Measurements from ENCODE around the gene GOLGA6B.
"Not testable (repeated sequence)": the region's sequence is repeated elsewhere in the genome, so short reads cannot be mapped to it uniquely, and the experiment has no call there.

Gene GOLGA6B

DNA sequence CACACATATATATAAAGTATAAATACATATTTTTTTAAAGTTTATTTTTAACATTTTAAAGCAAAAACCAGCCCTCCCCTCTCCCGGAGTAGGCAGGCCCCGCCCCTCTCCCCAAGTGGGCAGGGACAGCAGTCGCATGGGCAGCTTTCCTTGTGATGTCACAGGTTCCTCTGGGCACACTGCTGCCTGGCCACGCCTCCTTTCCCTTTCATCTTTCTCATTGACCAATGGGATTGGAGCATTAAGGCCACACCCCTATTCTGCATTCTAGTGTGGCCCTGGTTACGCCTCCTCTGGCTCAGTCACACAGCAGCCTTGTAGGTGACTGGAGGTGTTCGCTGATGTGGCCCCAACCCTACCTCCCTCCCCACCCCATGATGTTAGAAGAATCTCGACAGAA is at the start of gene GOLGA6B:
Gene GOLGA6B, plus strand, starts transcription at position 301 of the 400 bp plus-strand sequence. Its CDS starts 41 bp downstream, at position 342.
- not testable (repeated sequence) for DNase-seq

GRCh38 chr15:72604794-72605193 is 49.7 kb upstream of the GOLGA6B start:
- no peak for DNase-seq

- not testable (repeated sequence) for DNase-seq
Observed at GRCh38 chr15:72608084-72608483, 46.4 kb upstream of the GOLGA6B start.

GRCh38 chr15:72609862-72610261 is 44.6 kb upstream of the GOLGA6B start:
- DNase-seq: no peak

DNA sequence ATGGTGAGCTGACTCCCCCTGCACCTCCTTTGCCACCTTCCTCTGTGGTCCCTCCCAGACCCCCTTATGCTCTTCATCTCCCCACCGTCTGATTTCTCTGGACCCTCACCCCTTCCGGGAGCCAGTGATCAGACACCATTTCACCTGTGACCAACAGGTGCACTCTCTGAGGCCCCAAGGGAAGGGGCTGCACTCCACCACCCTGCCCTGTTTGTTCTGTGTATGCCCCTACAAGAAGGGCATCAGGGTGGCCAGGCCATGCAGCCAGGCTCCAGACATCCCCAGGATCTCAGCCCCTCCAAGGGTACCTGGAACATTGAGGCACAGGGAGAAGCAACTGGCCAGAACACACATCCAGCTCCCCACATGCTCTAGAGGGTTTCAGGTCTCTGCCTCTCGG is 42.2 kb upstream of the GOLGA6B start:
- DNase-seq: not testable (repeated sequence)

DNA sequence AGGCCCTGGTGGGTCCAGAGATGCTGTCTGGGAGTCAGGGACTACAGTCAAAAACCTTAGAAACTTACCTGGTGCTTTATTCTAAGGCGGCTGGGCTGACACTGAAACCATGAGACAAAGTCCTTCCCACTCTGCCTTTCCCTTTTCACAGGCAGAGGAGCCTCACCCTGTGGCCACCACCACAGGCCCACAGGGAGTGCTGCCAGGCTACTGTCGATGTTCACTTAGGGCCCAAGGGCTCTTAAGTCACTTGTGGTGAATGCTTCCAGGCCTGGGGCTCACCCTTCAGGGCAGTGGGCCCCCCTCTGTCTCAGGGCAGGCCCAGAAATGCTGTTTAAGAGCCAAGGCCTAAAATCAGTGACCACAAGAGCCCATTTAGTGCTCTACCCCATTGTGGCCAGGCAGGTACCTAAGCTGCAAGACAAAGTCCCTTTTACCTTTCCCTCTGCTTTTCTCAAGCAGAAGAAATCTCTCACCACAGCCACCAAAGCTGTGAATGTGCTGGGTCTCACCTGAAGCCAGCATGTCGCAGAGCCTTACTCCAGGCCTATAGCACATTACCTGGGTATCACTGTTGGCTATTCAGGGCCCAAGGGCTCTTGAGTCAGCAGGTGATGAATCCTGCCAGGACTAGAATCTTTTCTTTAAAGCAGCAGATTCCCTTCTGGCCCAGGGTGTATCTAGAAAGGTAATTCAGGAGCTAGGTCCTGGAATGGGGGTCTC is 39.5 kb upstream of the GOLGA6B start:
- no peak for DNase-seq

GRCh38 chr15:72615533-72616233 is 38.8 kb upstream of the GOLGA6B start:
- not testable (repeated sequence) for DNase-seq

DNA sequence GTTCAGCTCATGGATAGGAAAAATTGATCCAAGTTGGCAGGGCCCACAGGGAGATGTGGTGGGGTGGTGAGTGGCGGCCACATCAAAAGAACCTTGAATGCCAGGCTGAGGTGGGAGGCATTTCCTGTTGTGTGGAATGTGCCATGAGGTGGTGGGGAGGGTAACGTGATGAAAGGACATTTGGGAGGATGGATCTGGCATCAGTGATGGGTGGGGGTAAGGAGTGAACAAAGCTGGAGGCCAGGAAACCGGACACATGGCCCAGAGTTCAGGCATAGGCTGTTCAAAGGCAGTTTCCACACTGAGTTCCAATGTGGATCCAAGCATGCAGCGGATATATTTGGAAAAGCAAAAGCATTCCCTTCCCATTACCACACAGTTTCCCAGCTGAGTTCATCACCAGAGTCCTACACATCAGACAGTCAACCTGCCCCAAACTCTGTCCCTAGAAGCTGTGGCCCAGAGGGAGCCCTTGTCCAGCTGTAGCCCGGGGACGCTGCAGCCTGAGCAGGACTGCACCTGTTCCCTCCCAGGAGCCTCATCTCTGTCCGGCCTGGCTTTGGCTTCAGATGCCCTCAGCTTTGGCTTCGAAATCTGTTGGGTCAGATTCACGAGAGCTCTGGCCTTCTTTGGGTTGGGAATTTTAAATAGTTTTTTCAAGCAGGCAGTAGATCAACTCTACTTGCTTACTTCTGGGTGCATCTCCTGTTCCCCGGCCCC is 37.8 kb upstream of the GOLGA6B start:
- DNase-seq: no peak

DNA sequence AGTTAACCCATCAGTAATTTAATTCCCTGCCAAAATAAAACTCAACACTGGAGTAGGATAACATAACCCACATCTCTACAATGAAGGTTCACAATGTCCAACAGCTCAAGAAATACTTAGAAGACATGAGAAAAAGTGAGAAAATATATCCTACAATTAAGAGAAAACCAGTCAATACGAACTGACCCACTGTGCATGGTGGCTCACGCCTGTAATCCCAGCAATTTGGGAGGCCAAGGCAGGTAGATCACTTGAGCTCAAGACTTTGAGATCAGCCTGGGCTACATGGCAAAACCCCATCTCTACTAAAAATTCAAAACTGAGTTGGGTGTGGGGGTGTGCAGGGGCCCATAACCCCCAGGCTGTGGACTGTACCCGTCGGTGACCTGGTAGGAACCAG is 30.6 kb upstream of the GOLGA6B start:
- not testable (repeated sequence) for DNase-seq

DNA sequence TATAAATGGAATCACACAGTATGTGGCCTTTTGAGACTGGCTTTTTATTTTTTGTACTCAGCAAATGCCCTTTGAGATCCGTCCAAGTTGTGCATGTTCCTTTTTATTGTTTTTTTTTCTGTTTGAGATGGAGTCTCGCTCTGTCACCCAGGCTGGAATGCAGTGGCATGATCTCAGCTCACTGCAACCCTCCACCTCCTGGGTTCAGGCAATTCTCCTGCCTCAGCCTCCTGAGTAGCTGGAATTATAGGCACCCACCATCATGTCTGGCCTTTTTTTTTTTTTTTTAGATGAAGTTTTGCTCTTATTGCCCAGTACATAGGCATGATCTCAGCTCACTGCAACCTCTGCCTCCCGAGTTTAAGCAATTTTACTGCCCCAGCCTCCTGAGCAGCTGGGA is 28.3 kb upstream of the GOLGA6B start:
- not testable (repeated sequence) for DNase-seq

- not testable (repeated sequence) for DNase-seq
Observed at GRCh38 chr15:72628249-72629067, 26.0 kb upstream of the GOLGA6B start.

GRCh38 chr15:72629068-72629570 is 25.4 kb upstream of the GOLGA6B start:
- DNase-seq: not testable (repeated sequence)

GRCh38 chr15:72636519-72637282 is 17.8 kb upstream of the GOLGA6B start:
- DNase-seq: not testable (repeated sequence)

GRCh38 chr15:72639759-72640483 is 14.6 kb upstream of the GOLGA6B start:
- DNase-seq: not testable (repeated sequence)

DNA sequence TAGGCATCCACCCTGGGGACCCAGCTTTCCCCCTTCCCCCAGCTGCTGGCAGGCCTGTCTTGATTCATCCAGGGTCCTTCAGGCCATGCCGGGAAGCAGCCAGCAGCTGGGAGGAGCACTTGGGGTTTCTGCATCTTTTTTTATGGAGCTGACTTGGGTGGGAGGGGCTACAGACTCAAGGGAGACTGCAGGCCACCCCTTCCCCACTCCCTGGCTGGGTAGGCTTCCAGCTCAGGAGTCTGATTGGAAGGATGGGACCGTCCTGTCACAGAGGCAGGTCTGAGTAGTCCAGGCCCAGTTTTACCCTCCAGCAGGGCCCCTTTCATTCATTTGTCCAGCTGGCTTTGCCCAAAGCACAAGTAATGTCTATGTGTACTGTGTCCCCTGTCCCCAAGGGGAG is 12.2 kb upstream of the GOLGA6B start:
- not testable (repeated sequence) for DNase-seq

DNA sequence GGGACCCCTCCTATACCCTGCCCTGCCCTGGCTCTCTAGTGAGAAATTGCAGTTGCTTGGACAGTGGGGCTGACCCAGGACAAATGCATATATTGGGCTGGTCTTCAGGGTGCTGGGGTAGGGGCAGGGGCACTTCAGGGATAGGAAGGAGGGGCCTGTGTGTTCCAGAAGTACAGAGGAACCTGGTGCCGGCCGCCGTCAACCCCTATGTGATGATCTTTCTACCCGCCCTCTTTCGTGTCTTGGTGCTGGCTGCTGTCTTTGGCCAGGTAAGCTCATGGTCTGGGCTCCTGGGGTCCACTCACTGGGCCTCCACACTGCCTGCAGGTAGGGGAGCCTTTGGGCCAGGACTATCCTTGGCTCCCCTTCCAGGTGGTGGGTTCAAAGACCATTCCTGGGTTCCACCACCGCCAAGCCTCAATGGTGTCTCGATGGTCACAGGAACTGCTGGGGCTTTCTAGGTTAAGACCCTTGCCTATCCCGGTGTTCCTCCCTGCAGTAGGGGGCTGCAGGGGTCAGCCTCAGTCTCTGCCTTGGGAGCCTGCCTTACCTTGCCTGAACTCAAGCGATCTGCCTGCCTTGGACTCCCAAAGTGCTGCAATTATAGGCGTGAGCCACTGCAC is 5.8 kb upstream of the GOLGA6B start:
- DNase-seq: not testable (repeated sequence)

DNA sequence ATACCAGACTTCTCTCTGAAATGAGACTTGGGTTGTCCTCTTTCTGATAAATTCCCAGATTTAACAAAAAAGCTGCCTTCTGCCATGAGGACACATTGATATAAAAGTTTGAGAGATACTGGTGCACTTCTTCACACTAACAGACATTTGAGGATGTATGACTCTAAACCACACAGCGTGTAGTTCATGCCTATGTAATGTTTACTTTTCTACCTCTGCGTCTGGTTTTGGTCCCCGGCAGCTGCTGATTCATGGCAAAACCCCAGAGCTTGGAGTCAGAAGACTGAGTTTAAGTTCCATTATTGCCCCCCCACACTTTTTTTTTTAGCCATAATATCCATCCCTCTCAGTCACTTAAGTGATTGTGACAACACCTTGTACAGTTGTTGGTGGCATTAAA is 1.5 kb downstream of the GOLGA6B start:
- not testable (repeated sequence) for DNase-seq

GRCh38 chr15:72661081-72661480 is 6.6 kb downstream of the GOLGA6B start:
- not testable (repeated sequence) for DNase-seq

GRCh38 chr15:72663931-72664330 is 9.4 kb downstream of the GOLGA6B start:
- not testable (repeated sequence) for DNase-seq

- DNase-seq: not testable (repeated sequence)
Observed at GRCh38 chr15:72665706-72666105, 11.2 kb downstream of the GOLGA6B start.

Measured in NK-92 treated with Interleukin-12 subunit alpha and Interleukin-12 subunit beta, amount 100 ng/mL, for 24 hours (cell line).